Measurements from ENCODE around the gene CLASRP.

Gene CLASRP

GRCh38 chr19:45023048-45023447 is 15.8 kb upstream of the CLASRP start:
- H3K79me2 ChIP-seq (ENCODE audit: control insufficient read depth, low read length), result 0 out of 2 replicates have a peak, but pooled peaks cover 5% of the 10 kb centered on the region
- H3K4me3 ChIP-seq (ENCODE audit: low read length), result no peak overlapping the region
- no peak overlapping the region for H3K4me2 ChIP-seq (ENCODE audit: low read length)
- peaks cover 9% of the 10 kb centered on the region for H3K4me1 ChIP-seq (ENCODE audit: control insufficient read depth, low read length)
- H3K36me3 ChIP-seq (ENCODE audit: control insufficient read depth, low read length), result peaks cover 37% of the 10 kb centered on the region
- no peaks in the 10 kb centered on the region for H3K27me3 ChIP-seq (ENCODE audit: control insufficient read depth, low read length)
- H3K9me3 ChIP-seq (ENCODE audit: control insufficient read depth, insufficient read depth, low read length), result no peaks in the 10 kb centered on the region
- no peak overlapping the region for H3K27ac ChIP-seq (ENCODE audit: low read depth, low read length)
- H3F3A ChIP-seq (ENCODE audit: control insufficient read depth, insufficient read depth), result peaks cover 2% of the 10 kb centered on the region; the same call in 1 of the 2 replicates
- H4K20me1 ChIP-seq (ENCODE audit: control insufficient read depth, insufficient read depth, low read depth, low read length), result no peaks in the 10 kb centered on the region
- TF ChIP-seq EZH2phosphoT487 (IDR thresholded peaks at IDR 0.05; ENCODE audit: borderline replicate concordance, low read length), result no peak
- TF ChIP-seq CTCF (IDR thresholded peaks at IDR 0.05; ENCODE audit: low read depth, low read length, poor library complexity, severe bottlenecking), result no peak
- no peaks in the 10 kb centered on the region for H3K9me2 ChIP-seq (replicated peaks; ENCODE audit: control insufficient read depth, low read length)

DNA sequence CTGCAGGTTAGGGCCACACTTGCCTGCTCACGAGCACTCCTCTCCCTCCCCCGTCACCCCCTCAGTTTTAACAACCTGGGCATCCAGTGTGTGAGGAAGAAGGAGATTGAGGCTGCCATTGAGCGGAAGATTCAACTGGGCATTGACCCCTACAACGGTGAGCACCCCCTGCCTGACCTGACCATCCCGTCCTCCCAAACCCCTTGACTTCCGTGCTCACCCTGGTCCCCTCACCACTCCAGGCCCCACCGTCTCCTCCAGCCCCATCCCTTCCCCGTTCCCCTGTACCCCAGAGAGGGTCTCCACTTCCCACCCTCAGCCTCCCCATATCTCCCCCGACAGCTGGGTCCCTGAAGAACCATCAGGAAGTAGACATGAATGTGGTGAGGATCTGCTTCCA is 13.6 kb upstream of the CLASRP start:
- H3K4me3 ChIP-seq (ENCODE audit: low read length), result no peak overlapping the region
- H3K9me3 ChIP-seq (ENCODE audit: control insufficient read depth, insufficient read depth, low read length), result no peaks in the 10 kb centered on the region
- no peaks in the 10 kb centered on the region for H4K20me1 ChIP-seq (ENCODE audit: control insufficient read depth, insufficient read depth, low read depth, low read length)
- TF ChIP-seq EZH2phosphoT487 (IDR thresholded peaks at IDR 0.05; ENCODE audit: borderline replicate concordance, low read length), result no peak
- no peak for TF ChIP-seq CTCF (IDR thresholded peaks at IDR 0.05; ENCODE audit: low read depth, low read length, poor library complexity, severe bottlenecking)
- no peaks in the 10 kb centered on the region for H3K79me2 ChIP-seq (ENCODE audit: control insufficient read depth, low read length)
- H3K27me3 ChIP-seq (ENCODE audit: control insufficient read depth, low read length), result no peaks in the 10 kb centered on the region
- no peak overlapping the region for H3K4me2 ChIP-seq (ENCODE audit: low read length)
- no peak overlapping the region for H3K27ac ChIP-seq (ENCODE audit: low read depth, low read length)
- H3K4me1 ChIP-seq (ENCODE audit: control insufficient read depth, low read length), result no peaks in the 10 kb centered on the region
- H3F3A ChIP-seq (ENCODE audit: control insufficient read depth, insufficient read depth), result no peaks in the 10 kb centered on the region
- H3K36me3 ChIP-seq (ENCODE audit: control insufficient read depth, low read length), result peaks cover 48% of the 10 kb centered on the region
- H3K9me2 ChIP-seq (replicated peaks; ENCODE audit: control insufficient read depth, low read length), result no peaks in the 10 kb centered on the region

GRCh38 chr19:45027371-45027770 is 11.5 kb upstream of the CLASRP start:
- Histone ChIP-seq H3K79me2 (ENCODE audit: control insufficient read depth, low read length) (no peaks in the 10 kb centered on the region), H3K9me2 (replicated peaks; ENCODE audit: control insufficient read depth, low read length) (no peaks in the 10 kb centered on the region), H3K4me1 (ENCODE audit: control insufficient read depth, low read length) (no peaks in the 10 kb centered on the region), H3K9me3 (ENCODE audit: control insufficient read depth, insufficient read depth, low read length) (no peaks in the 10 kb centered on the region), H3K4me3 (ENCODE audit: low read length) (no peak overlapping the region), H3K36me3 (ENCODE audit: control insufficient read depth, low read length) (peaks cover 53% of the 10 kb centered on the region), H3K27ac (ENCODE audit: low read depth, low read length) (no peak overlapping the region), H4K20me1 (ENCODE audit: control insufficient read depth, insufficient read depth, low read depth, low read length) (no peaks in the 10 kb centered on the region), H3K27me3 (ENCODE audit: control insufficient read depth, low read length) (no peaks in the 10 kb centered on the region), H3F3A (ENCODE audit: control insufficient read depth, insufficient read depth) (no peaks in the 10 kb centered on the region), H3K4me2 (ENCODE audit: low read length) (no peak overlapping the region)
- no peak for TF ChIP-seq EZH2phosphoT487 (IDR thresholded peaks at IDR 0.05; ENCODE audit: borderline replicate concordance, low read length)
- no peak for TF ChIP-seq CTCF (IDR thresholded peaks at IDR 0.05; ENCODE audit: low read depth, low read length, poor library complexity, severe bottlenecking)

DNA sequence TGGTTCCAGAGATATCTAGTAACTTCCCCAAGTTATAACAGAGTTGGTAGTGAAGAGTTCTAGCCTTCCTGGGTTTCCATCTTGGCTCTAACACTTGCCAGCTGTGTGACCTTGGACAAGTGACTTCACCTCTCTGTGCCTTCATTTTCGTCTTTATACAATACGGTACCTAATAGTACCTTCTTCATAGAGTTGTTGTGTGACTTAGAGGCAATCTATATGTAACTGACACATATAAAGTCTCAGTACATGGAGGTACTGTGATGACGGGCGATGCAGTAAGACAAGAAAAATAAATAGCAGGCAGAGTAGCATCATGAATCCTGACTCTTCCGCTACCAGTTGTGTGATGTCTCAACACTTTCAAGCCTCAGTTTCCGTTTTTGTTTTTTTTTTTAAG is 8.0 kb upstream of the CLASRP start:
- Histone ChIP-seq H4K20me1 (ENCODE audit: control insufficient read depth, insufficient read depth, low read depth, low read length) (no peaks in the 10 kb centered on the region), H3F3A (ENCODE audit: control insufficient read depth, insufficient read depth) (no peaks in the 10 kb centered on the region), H3K4me1 (ENCODE audit: control insufficient read depth, low read length) (no peaks in the 10 kb centered on the region), H3K36me3 (ENCODE audit: control insufficient read depth, low read length) (peaks cover 64% of the 10 kb centered on the region), H3K4me2 (ENCODE audit: low read length) (no peak overlapping the region), H3K9me3 (ENCODE audit: control insufficient read depth, insufficient read depth, low read length) (no peaks in the 10 kb centered on the region), H3K79me2 (ENCODE audit: control insufficient read depth, low read length) (no peaks in the 10 kb centered on the region), H3K4me3 (ENCODE audit: low read length) (no peak overlapping the region), H3K27me3 (ENCODE audit: control insufficient read depth, low read length) (no peaks in the 10 kb centered on the region), H3K27ac (ENCODE audit: low read depth, low read length) (no peak overlapping the region), H3K9me2 (replicated peaks; ENCODE audit: control insufficient read depth, low read length) (no peaks in the 10 kb centered on the region)
- TF ChIP-seq CTCF (IDR thresholded peaks at IDR 0.05; ENCODE audit: low read depth, low read length, poor library complexity, severe bottlenecking) (no peak), EZH2phosphoT487 (IDR thresholded peaks at IDR 0.05; ENCODE audit: borderline replicate concordance, low read length) (no peak)
